DND-41 (cell line): ENCODE data around the gene CABP4.

Source experiments
- ATAC-seq: fragments of 200-7000 bp; cut with Tn5 transposase; 3 replicates; pipeline ENCODE4 v1.9.1; 2021; ENCODE audit warnings: low read depth; ENCODE audit not compliant: insufficient read depth
- DNase-seq: peaks from one replicate; pipeline ENCODE4 v3.0.0-alpha.2; 2020
- H2AFZ ChIP-seq: 2 replicates; pipeline ENCODE4 v1.6.0; 2012; ENCODE audit warnings: low read depth, low read length
- H3K27ac ChIP-seq: 2 replicates; pipeline ENCODE4 v1.5.1; 2012; ENCODE audit warnings: low read length, inconsistent platforms
- H3K27me3 ChIP-seq: fragments of 200-600 bp; sonication (generic); 2 replicates; pipeline ENCODE4 v1.6.0; 2012; ENCODE audit warnings: low read length, mild to moderate bottlenecking, inconsistent platforms; ENCODE audit not compliant: insufficient read depth, poor library complexity
- H3K36me3 ChIP-seq: 2 replicates; pipeline ENCODE4 v1.5.1; 2012; ENCODE audit warnings: low read length, inconsistent platforms; ENCODE audit not compliant: insufficient read depth
- H3K4me1 ChIP-seq: 2 replicates; pipeline ENCODE4 v1.5.1; 2012; ENCODE audit warnings: mild to moderate bottlenecking, low read length; ENCODE audit not compliant: insufficient read depth
- H3K4me2 ChIP-seq: 2 replicates; pipeline ENCODE4 v1.6.0; 2012; ENCODE audit warnings: mild to moderate bottlenecking, moderate library complexity, low read length, inconsistent platforms; ENCODE audit not compliant: insufficient read depth
- H3K4me3 ChIP-seq, 2 experiments: fragments of 200-600 bp in 1 of 2; shearing (Covaris generic) in 1 of 2; 2 replicates each; pipeline ENCODE4 v1.5.1; 2012 to 2016; ENCODE audit warnings: inconsistent platforms in 2 of 2, low read length in 2 of 2, mild to moderate bottlenecking in 2 of 2, low read depth in 1 of 2, moderate library complexity in 1 of 2
- H3K79me2 ChIP-seq: 2 replicates; pipeline ENCODE4 v1.6.0; 2012; ENCODE audit warnings: low read length, inconsistent platforms; ENCODE audit not compliant: insufficient read depth
- H3K9ac ChIP-seq: 2 replicates; pipeline ENCODE4 v1.6.0; 2012; ENCODE audit warnings: low read depth, mild to moderate bottlenecking, inconsistent platforms, low read length, moderate library complexity
- H3K9me3 ChIP-seq: 2 replicates; pipeline ENCODE4 v1.5.1; 2012; ENCODE audit warnings: low read length, moderate library complexity, mild to moderate bottlenecking, inconsistent platforms; ENCODE audit not compliant: insufficient read depth, severe bottlenecking
- H4K20me1 ChIP-seq: 2 replicates; pipeline ENCODE4 v1.6.0; 2012; ENCODE audit warnings: low read length; ENCODE audit not compliant: insufficient read depth
- CTCF ChIP-seq: IDR thresholded peaks from 2 replicates; pipeline ENCODE4 v1.5.1; 2012; ENCODE audit warnings: borderline replicate concordance, low read length, moderate library complexity, mild to moderate bottlenecking; ENCODE audit not compliant: poor library complexity, severe bottlenecking; ENCODE audit errors: extremely low read depth
- EZH2 ChIP-seq: IDR thresholded peaks from 3 replicates; pipeline ENCODE4 v1.6.1; 2012; ENCODE audit warnings: borderline replicate concordance, low read depth, mild to moderate bottlenecking, moderate library complexity, low read length, inconsistent platforms; ENCODE audit not compliant: severe bottlenecking

CABP4 gene

GRCh38 chr11:67510023-67510345 is 54.8 kb downstream of the CABP4 start:
- H3K4me1 ChIP-seq = peaks cover 34% of the 10 kb centered on the region
- DNase-seq = no peak

More at GRCh38 chr11:67510023-67510345, 54.8 kb downstream of the CABP4 start:
- Histone ChIP-seq H3K27ac (no peak overlapping the region), H3K9ac (no peak overlapping the region), H3K27me3 (no peaks in the 10 kb centered on the region), H3K4me3 (no peak overlapping the region), H2AFZ (no peak overlapping the region), H3K9me3 (no peaks in the 10 kb centered on the region), H4K20me1 (peaks cover 18% of the 10 kb centered on the region), H3K79me2 (peaks cover 23% of the 10 kb centered on the region), H3K4me2 (no peak overlapping the region), H3K36me3 (peaks cover 14% of the 10 kb centered on the region)
- ATAC-seq = no peak
- TF ChIP-seq EZH2 (no peak), CTCF (no peak)
